ENCODE results near the gene LRBA.

DNA sequence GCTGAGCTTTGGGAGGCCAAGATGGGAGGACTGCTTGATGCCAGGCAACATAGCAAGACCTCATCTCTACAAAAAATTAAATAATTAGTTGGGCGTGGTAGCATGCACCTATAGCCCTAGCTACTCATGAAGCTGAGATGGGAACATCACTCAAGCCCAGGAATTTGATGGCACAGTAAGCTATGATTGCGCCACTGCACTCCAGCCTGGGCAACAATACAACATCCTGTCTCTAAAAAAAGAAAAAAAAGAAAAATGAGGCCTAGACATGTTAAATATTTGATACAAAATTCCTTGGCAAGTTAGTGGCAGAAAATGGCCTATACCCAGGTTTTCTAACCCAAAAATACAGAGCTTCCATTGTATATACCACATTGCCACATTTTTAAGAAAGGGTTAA is 521.2 kb downstream of the LRBA start:
- TF ChIP-seq, protein P1, sequence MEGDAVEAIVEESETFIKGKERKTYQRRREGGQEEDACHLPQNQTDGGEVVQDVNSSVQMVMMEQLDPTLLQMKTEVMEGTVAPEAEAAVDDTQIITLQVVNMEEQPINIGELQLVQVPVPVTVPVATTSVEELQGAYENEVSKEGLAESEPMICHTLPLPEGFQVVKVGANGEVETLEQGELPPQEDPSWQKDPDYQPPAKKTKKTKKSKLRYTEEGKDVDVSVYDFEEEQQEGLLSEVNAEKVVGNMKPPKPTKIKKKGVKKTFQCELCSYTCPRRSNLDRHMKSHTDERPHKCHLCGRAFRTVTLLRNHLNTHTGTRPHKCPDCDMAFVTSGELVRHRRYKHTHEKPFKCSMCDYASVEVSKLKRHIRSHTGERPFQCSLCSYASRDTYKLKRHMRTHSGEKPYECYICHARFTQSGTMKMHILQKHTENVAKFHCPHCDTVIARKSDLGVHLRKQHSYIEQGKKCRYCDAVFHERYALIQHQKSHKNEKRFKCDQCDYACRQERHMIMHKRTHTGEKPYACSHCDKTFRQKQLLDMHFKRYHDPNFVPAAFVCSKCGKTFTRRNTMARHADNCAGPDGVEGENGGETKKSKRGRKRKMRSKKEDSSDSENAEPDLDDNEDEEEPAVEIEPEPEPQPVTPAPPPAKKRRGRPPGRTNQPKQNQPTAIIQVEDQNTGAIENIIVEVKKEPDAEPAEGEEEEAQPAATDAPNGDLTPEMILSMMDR (IDR thresholded peaks at IDR 0.05): no peak
- TF ChIP-seq EP300 (IDR thresholded peaks at IDR 0.05) (no peak), POLR2A (IDR thresholded peaks at IDR 0.05) (no peak)

Data from ovary (tissue), 3 donors.